Upper lobe of right lung (tissue), 1 donor: ENCODE measurements around the gene HIPK2. TPM values are rescaled to one million over a fixed set of nuclear protein-coding genes. Genes with fewer than 3 reads are reported as not detected.

Experiments
- ATAC-seq: fragments of 200-7000 bp; cut with Tn5 transposase; one replicate; pipeline ENCODE4 v1.9.1; 2020; ENCODE audit warnings: mild to moderate bottlenecking, moderate library complexity
- DNase-seq: peaks from one replicate; pipeline ENCODE4 v3.0.0-alpha.2; 2020
- H3K27ac ChIP-seq: fragments of 200-600 bp; one replicate; pipeline ENCODE4 v1.8.0; 2022
- H3K27me3 ChIP-seq: fragments of 200-600 bp; one replicate; pipeline ENCODE4 v1.8.0; 2022; ENCODE audit warnings: mild to moderate bottlenecking
- H3K36me3 ChIP-seq: fragments of 200-600 bp; one replicate; pipeline ENCODE4 v1.8.0; 2022
- H3K4me1 ChIP-seq: fragments of 200-600 bp; one replicate; pipeline ENCODE4 v1.8.0; 2022
- H3K4me3 ChIP-seq: fragments of 200-600 bp; one replicate; pipeline ENCODE4 v1.8.0; 2022; ENCODE audit warnings: mild to moderate bottlenecking
- H3K9me3 ChIP-seq: fragments of 200-600 bp; one replicate; pipeline ENCODE4 v1.8.0; 2022
- intact Hi-C: fragments of 100-400 bp; cut with DNase I; formaldehyde crosslinking; loops from one replicate; pipeline ENCODE4 v1.11.0; 2022
- total RNA-seq: library from RNA; stranded (reverse); fragmentation: NEBNext Ultra II Directional; extraction: Animal tissue kit (Norgen Biotek cat#: 25700); gene quantifications from one replicate; pipeline ENCODE4 v1.2.1, GENCODE V29; 2021
- TF ChIP-seq, protein P1 (sequence below): fragments of 200-600 bp; IDR thresholded peaks from one replicate; pipeline ENCODE4 v1.8.0; 2022; ENCODE audit warnings: antibody characterized with exemption
- donor health status: DM: no; HTN: yes; CAD: no; lungs with severe emphysema.

The HIPK2 gene
- total RNA-seq, 1 donor from 2014 or later = 64.3 TPM

DNA sequence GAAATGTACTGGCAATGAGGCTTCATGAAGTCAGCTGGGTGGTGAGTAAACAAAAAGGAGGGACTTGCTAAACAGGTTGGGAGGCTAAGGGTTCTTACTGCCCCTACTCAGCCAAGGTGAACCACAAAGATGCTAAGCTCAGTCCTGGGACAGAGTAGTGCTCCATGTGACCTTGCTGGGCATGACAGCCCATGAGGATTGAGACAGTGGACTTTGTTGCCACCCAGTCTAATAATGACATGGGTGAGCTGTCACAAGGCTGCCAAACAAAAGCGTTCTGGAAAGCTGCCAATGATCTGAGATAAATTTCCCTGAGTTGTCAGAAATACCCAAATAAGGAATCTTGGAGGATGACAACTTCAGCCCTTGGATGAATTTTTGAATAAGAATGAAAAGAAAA, 179.2 kb downstream of the HIPK2 start:
- Histone ChIP-seq H3K36me3 (peaks cover 99% of the 10 kb centered on the region), H3K9me3 (no peaks in the 10 kb centered on the region), H3K27ac (no peak overlapping the region), H3K4me1 (no peaks in the 10 kb centered on the region), H3K27me3 (no peaks in the 10 kb centered on the region), H3K4me3 (no peak overlapping the region)
- TF ChIP-seq, protein P1, sequence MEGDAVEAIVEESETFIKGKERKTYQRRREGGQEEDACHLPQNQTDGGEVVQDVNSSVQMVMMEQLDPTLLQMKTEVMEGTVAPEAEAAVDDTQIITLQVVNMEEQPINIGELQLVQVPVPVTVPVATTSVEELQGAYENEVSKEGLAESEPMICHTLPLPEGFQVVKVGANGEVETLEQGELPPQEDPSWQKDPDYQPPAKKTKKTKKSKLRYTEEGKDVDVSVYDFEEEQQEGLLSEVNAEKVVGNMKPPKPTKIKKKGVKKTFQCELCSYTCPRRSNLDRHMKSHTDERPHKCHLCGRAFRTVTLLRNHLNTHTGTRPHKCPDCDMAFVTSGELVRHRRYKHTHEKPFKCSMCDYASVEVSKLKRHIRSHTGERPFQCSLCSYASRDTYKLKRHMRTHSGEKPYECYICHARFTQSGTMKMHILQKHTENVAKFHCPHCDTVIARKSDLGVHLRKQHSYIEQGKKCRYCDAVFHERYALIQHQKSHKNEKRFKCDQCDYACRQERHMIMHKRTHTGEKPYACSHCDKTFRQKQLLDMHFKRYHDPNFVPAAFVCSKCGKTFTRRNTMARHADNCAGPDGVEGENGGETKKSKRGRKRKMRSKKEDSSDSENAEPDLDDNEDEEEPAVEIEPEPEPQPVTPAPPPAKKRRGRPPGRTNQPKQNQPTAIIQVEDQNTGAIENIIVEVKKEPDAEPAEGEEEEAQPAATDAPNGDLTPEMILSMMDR = no peak
- intact Hi-C loops = no loop called here
- ATAC-seq = peak; percentile 40
- no peak for DNase-seq

DNA sequence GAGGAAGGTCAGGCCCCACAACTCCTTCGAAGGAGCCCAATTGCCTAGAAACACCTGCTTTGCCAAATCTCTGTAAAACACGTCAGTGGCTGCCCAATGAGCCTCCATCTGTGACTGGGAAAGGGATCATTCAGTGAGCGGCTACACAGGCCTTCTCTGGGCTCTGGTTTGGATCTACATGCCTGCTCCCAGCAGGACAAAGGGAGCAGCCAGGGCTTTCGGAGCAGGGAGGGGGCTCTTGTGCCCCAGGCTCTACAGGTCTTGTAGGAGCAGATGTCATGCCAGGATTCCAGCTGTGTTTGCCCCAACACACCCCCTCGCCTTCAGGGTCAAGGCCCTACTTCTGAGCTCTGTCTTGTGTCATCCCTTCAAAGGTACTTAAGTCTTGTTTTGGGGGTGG, 180.8 kb downstream of the HIPK2 start:
- ATAC-seq (no peak), DNase-seq (no peak)
- intact Hi-C loops = no loop called here
- no peaks in the 10 kb centered on the region for H3K4me1 ChIP-seq
- H3K27me3 ChIP-seq = no peaks in the 10 kb centered on the region
- TF ChIP-seq, protein P1 = no peak
- no peak overlapping the region for H3K27ac ChIP-seq
- H3K9me3 ChIP-seq = no peaks in the 10 kb centered on the region
- H3K36me3 ChIP-seq = peaks cover 98% of the 10 kb centered on the region
- no peak overlapping the region for H3K4me3 ChIP-seq

DNA sequence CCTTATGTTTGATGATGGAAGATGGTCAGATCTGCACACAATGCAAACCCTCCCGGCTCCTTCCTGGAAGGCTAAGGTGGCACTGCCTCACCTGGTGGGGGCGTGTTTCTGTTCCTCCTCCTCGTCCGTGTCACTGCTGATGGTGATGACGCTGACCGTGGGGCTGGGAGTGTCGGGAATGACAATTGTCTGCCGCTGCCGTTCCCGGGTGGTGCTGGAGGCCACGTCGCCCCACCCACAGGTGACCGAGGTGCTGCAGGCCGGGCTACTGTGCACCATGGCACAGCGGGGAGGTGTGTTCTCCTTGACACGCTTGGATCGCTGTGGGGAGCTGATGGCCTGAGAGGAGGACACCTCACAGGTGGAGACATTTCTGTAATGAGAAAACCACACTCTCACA, 181.2 kb downstream of the HIPK2 start:
- DNase-seq = no peak
- peaks cover 97% of the 10 kb centered on the region for H3K36me3 ChIP-seq
- intact Hi-C loops = no loop called here

DNA sequence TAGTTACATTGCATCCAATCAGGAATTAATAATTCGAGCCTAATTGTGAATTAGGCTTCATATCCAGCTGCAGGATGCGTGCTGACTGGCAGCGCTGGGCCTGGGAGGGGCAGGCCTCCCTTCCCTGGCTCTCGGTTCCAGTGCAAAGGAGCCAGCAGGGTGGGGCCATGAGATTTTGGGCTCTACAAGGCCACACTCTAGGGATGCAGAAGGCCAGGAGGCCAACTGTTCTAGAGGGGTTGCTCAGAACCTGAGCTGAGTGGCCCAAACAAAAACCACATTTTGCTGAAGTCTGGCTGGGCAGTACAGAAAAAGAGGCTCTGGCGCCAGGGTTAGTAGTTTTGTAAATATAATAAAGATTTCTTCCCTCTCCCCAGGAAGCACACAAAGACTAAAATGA, 182.0 kb downstream of the HIPK2 start:
- intact Hi-C loops = no loop called here
- Histone ChIP-seq H3K4me3 (no peak overlapping the region), H3K9me3 (no peaks in the 10 kb centered on the region), H3K27me3 (no peaks in the 10 kb centered on the region), H3K36me3 (peaks cover 97% of the 10 kb centered on the region), H3K4me1 (no peaks in the 10 kb centered on the region), H3K27ac (no peak overlapping the region)
- no peak for DNase-seq
- TF ChIP-seq, protein P1 = no peak
- ATAC-seq = no peak

More for the DNA sequence above, 181.2 kb downstream of the HIPK2 start:
- Histone ChIP-seq H3K4me3 (no peak overlapping the region), H3K4me1 (no peaks in the 10 kb centered on the region), H3K27me3 (no peaks in the 10 kb centered on the region), H3K9me3 (no peaks in the 10 kb centered on the region), H3K27ac (no peak overlapping the region)
- TF ChIP-seq, protein P1 = no peak
- no peak for ATAC-seq

DNA sequence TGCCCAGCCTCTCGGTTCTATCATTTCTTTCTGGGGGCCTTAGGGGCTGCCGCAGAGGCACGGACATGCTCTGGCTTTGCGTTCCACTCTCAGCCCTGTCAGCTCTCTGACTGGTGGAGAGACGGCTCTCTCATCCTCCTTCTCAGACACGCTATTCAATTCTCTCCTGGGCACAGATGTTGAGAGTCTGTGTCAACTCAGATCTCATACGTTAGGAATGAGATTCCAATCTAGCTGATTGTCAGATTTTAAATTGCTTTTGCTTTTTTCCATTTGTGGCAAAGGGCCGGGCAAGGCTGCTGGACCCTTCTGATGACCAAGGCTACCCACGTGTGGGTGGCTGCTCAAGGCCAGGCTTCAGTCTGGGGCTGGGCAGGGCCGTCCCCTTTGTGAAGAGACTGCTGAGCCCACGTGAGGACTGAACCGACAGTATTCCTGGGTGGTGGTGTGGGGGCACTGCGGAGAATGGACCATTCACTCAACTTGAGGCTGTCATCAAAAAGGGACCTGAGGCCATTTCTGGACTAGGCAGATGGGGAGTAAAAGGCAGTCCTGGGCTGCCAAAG, 182.8 kb downstream of the HIPK2 start:
- intact Hi-C loops = no loop called here
- TF ChIP-seq, protein P1 = no peak
- Histone ChIP-seq H3K4me3 (no peak overlapping the region), H3K27ac (no peak overlapping the region), H3K4me1 (no peaks in the 10 kb centered on the region), H3K9me3 (no peaks in the 10 kb centered on the region), H3K27me3 (no peaks in the 10 kb centered on the region), H3K36me3 (peaks cover 93% of the 10 kb centered on the region)
- ATAC-seq (no peak), DNase-seq (no peak)

DNA sequence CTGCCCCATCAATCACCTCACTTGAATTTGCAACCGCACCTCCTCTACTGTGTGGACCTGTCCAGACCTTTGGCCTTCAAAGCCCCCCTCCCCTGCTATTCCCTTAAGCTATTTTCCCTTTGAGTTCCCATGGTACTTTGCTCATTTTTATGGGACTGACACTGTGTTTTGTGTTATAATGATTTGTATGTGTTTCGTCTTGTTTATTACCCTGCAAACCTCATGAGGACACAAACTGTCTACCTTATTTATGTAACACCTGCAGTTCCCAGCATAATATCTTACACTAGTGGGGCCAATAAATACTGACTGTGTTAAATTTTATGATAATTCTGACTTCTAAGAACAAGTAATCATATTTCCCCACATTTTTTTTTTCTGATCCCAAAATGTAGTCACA, 183.7 kb downstream of the HIPK2 start:
- Histone ChIP-seq H3K27ac (no peak overlapping the region), H3K36me3 (peaks cover 88% of the 10 kb centered on the region), H3K4me1 (no peaks in the 10 kb centered on the region), H3K4me3 (no peak overlapping the region), H3K9me3 (no peaks in the 10 kb centered on the region), H3K27me3 (no peaks in the 10 kb centered on the region)
- intact Hi-C loops = no loop called here
- TF ChIP-seq, protein P1 = no peak
- no peak for DNase-seq
- ATAC-seq = no peak
